Neural progenitor cell (in vitro differentiated cells): ENCODE data around the gene FIG4. TPM values are rescaled to one million over a fixed set of nuclear protein-coding genes. Genes with fewer than 3 reads are reported as not detected.

ENCODE experiments used
- DNase-seq: peaks from one replicate; pipeline ENCODE4 v3.0.0-alpha.2; 2016; ENCODE audit warnings: low spot score
- H2AFZ ChIP-seq: fragments of 200-600 bp; sonication (generic); replicated peaks from 2 replicates; pipeline ENCODE4 v1.6.1; 2016; ENCODE audit warnings: antibody characterized with exemption
- H3F3A ChIP-seq: fragments of 200-600 bp; sonication (generic); 2 replicates; pipeline ENCODE4 v1.6.1; 2016; ENCODE audit warnings: antibody characterized with exemption, low read depth
- H3K27ac ChIP-seq: fragments of 200-600 bp; sonication (generic); 2 replicates; pipeline ENCODE4 v1.5.1; 2016; ENCODE audit warnings: mild to moderate bottlenecking
- H3K27me3 ChIP-seq: fragments of 200-600 bp; sonication (generic); 2 replicates; pipeline ENCODE4 v1.6.1; 2016; ENCODE audit warnings: mild to moderate bottlenecking, moderate library complexity
- H3K36me3 ChIP-seq: fragments of 200-600 bp; sonication (generic); 2 replicates; pipeline ENCODE4 v1.5.1; 2016
- H3K4me1 ChIP-seq: fragments of 200-600 bp; sonication (generic); 2 replicates; pipeline ENCODE4 v1.6.1; 2016; ENCODE audit warnings: mixed run types
- H3K4me2 ChIP-seq: fragments of 200-600 bp; sonication (generic); 2 replicates; pipeline ENCODE4 v1.6.1; 2016
- H3K4me3 ChIP-seq: fragments of 200-600 bp; sonication (generic); 2 replicates; pipeline ENCODE4 v1.5.1; 2016
- H3K79me2 ChIP-seq: fragments of 200-600 bp; sonication (generic); 2 replicates; pipeline ENCODE4 v1.6.1; 2016; ENCODE audit warnings: low read depth
- H3K9ac ChIP-seq: fragments of 200-600 bp; sonication (generic); 2 replicates; pipeline ENCODE4 v1.6.1; 2016
- H3K9me3 ChIP-seq: fragments of 200-600 bp; sonication (generic); 2 replicates; pipeline ENCODE4 v1.5.1; 2016; ENCODE audit warnings: low read depth
- H4K20me1 ChIP-seq: fragments of 200-600 bp; sonication (generic); 2 replicates; pipeline ENCODE4 v1.6.1; 2016; ENCODE audit warnings: low read depth
- H3K27ac Mint-ChIP-seq: 3 replicates; pipeline ENCODE4 v1.8.0; 2021; ENCODE audit warnings: mixed read lengths
- H3K27me3 Mint-ChIP-seq: 2 replicates; pipeline ENCODE4 v1.8.0; 2022; ENCODE audit warnings: low read depth, mild to moderate bottlenecking, inconsistent platforms, moderate library complexity, mixed read lengths; ENCODE audit not compliant: insufficient read depth
- H3K36me3 Mint-ChIP-seq: 3 replicates; pipeline ENCODE4 v1.8.0; 2021; ENCODE audit warnings: mixed read lengths
- H3K4me1 Mint-ChIP-seq: 3 replicates; pipeline ENCODE4 v1.8.0; 2021; ENCODE audit warnings: mixed read lengths
- H3K4me3 Mint-ChIP-seq: 3 replicates; pipeline ENCODE4 v1.8.0; 2021; ENCODE audit warnings: mild to moderate bottlenecking, moderate library complexity, mixed read lengths
- H3K9me3 Mint-ChIP-seq: 3 replicates; pipeline ENCODE4 v1.8.0; 2020; ENCODE audit warnings: mixed read lengths
- CTCF ChIP-seq: fragments of 200-600 bp; sonication (generic); IDR thresholded peaks from 2 replicates; pipeline ENCODE4 v1.5.1; 2017; ENCODE audit warnings: antibody characterized with exemption, mild to moderate bottlenecking
- EZH2 ChIP-seq: fragments of 200-600 bp; sonication (generic); IDR thresholded peaks from 2 replicates; pipeline ENCODE4 v1.6.1; 2017; ENCODE audit warnings: antibody characterized with exemption, mild to moderate bottlenecking, moderate library complexity
- EZH2phosphoT487 ChIP-seq: fragments of 200-600 bp; sonication (generic); IDR thresholded peaks from 2 replicates; pipeline ENCODE4 v1.6.1; 2017; ENCODE audit warnings: antibody characterized with exemption
- total RNA-seq: library from RNA; depleted of rRNA; stranded (reverse); fragments of >200 nt; gene quantifications from 2 replicates; pipeline ENCODE4 v1.2.3, GENCODE V29; 2015; ENCODE audit warnings: low replicate concordance

FIG4 gene
- total RNA-seq, 1 donor from 2014 or later: 51.3 TPM

GRCh38 chr6:109715616-109716015 is 24.5 kb downstream of the FIG4 start:
- H3K36me3 ChIP-seq: no peaks in the 10 kb centered on the region
- no peak overlapping the region for H3K4me2 ChIP-seq
- H3F3A ChIP-seq: no peaks in the 10 kb centered on the region
- H3K9me3 ChIP-seq: no peaks in the 10 kb centered on the region
- H3K4me1 Mint-ChIP-seq: peaks cover 4% of the 10 kb centered on the region
- no peak overlapping the region for H3K4me3 Mint-ChIP-seq
- peaks cover 16% of the 10 kb centered on the region for H3K79me2 ChIP-seq
- no peak for DNase-seq
- H3K27me3 ChIP-seq: no peaks in the 10 kb centered on the region
- no peaks in the 10 kb centered on the region for H3K27me3 Mint-ChIP-seq
- peaks cover 10% of the 10 kb centered on the region for H3K9me3 Mint-ChIP-seq
- H3K27ac ChIP-seq: no peak overlapping the region
- H3K36me3 Mint-ChIP-seq: no peaks in the 10 kb centered on the region
- no peak overlapping the region for H3K4me3 ChIP-seq
- no peak for TF ChIP-seq CTCF
- no peak for TF ChIP-seq EZH2phosphoT487
- no peak for TF ChIP-seq EZH2
- no peaks in the 10 kb centered on the region for H4K20me1 ChIP-seq
- no peaks in the 10 kb centered on the region for H3K4me1 ChIP-seq
- H3K27ac Mint-ChIP-seq: no peak overlapping the region
- no peak overlapping the region for H3K9ac ChIP-seq
- no peak overlapping the region for H2AFZ ChIP-seq

GRCh38 chr6:109717971-109718370 is 26.9 kb downstream of the FIG4 start:
- Histone ChIP-seq H3K27me3 (no peaks in the 10 kb centered on the region), H3K36me3 (no peaks in the 10 kb centered on the region), H3K4me1 (no peaks in the 10 kb centered on the region), H4K20me1 (no peaks in the 10 kb centered on the region), H3K27ac (no peak overlapping the region), H3F3A (no peaks in the 10 kb centered on the region), H3K9ac (no peak overlapping the region), H3K9me3 (no peaks in the 10 kb centered on the region), H2AFZ (no peak overlapping the region), H3K79me2 (peaks cover under 1% of the 10 kb centered on the region), H3K4me2 (no peak overlapping the region), H3K4me3 (no peak overlapping the region)
- TF ChIP-seq EZH2: no peak
- no peak for TF ChIP-seq EZH2phosphoT487
- no peak for TF ChIP-seq CTCF
- DNase-seq: no peak
- no peaks in the 10 kb centered on the region for H3K36me3 Mint-ChIP-seq
- no peak overlapping the region for H3K4me3 Mint-ChIP-seq
- H3K27ac Mint-ChIP-seq: no peak overlapping the region
- peaks cover 4% of the 10 kb centered on the region for H3K4me1 Mint-ChIP-seq
- H3K27me3 Mint-ChIP-seq: no peaks in the 10 kb centered on the region
- H3K9me3 Mint-ChIP-seq: no peaks in the 10 kb centered on the region

- Histone ChIP-seq H3K9ac (no peak overlapping the region), H3K36me3 (no peaks in the 10 kb centered on the region), H3K4me3 (no peak overlapping the region), H2AFZ (no peak overlapping the region), H3K27me3 (no peaks in the 10 kb centered on the region), H4K20me1 (no peaks in the 10 kb centered on the region), H3F3A (no peaks in the 10 kb centered on the region), H3K27ac (no peak overlapping the region), H3K4me2 (no peak overlapping the region), H3K79me2 (no peaks in the 10 kb centered on the region), H3K9me3 (no peaks in the 10 kb centered on the region), H3K4me1 (no peaks in the 10 kb centered on the region)
- no peak overlapping the region for H3K27ac Mint-ChIP-seq
- peaks cover 2% of the 10 kb centered on the region for H3K36me3 Mint-ChIP-seq
- no peak overlapping the region for H3K4me3 Mint-ChIP-seq
- H3K4me1 Mint-ChIP-seq: peaks cover 2% of the 10 kb centered on the region
- no peaks in the 10 kb centered on the region for H3K9me3 Mint-ChIP-seq
- TF ChIP-seq EZH2 (no peak), CTCF (no peak), EZH2phosphoT487 (no peak)
- DNase-seq: no peak
- no peaks in the 10 kb centered on the region for H3K27me3 Mint-ChIP-seq
These were observed 27.9 kb downstream of the FIG4 start for GRCh38 chr6:109718991-109719390.
